ENCODE results near the gene TAGLN. TPM values are rescaled to one million over a fixed set of nuclear protein-coding genes. Genes with fewer than 3 reads are reported as not detected.

The TAGLN gene
- total and polyA plus RNA-seq, 2 of the 8 experiments (the other 6 are each of a cell fraction or from before 2014, with no cell fraction given), result 140 to 300 TPM

- no peak overlapping the region for H4K8ac ChIP-seq (ENCODE audit: extremely low read depth, insufficient read depth, low read length)
- H3K14ac ChIP-seq (ENCODE audit: insufficient read length), result no peak overlapping the region
- no peak overlapping the region for H3K4ac ChIP-seq (replicated peaks; ENCODE audit: insufficient read length, low read depth, low read length)
- no peak for DNase-seq (ENCODE audit: low read depth in 1 of 2, low spot score in 2 of 2)
- no peak overlapping the region for H2BK120ac ChIP-seq (replicated peaks; ENCODE audit: low read depth, low read length)
- H2BK5ac ChIP-seq (ENCODE audit: low read depth, low read length), result no peak overlapping the region
- no peak overlapping the region for H3K4me3 ChIP-seq (ENCODE audit: extremely low read depth in 1 of 4, insufficient read depth in 2 of 4, low read depth in 3 of 4, low read length in 4 of 4)
- ChIA-PET POLR2A (ENCODE audit: partially characterized antibody) (interaction anchor here (1.5 to 12.6 kb wide), 3 partner anchors 8 to 33 kb away, joined by 4 to 153 read pairs (median 14); partner anchors contain the start of gene TAGLN), CTCF (ENCODE audit: partially characterized antibody) (interaction anchor here (14.0 to 18.7 kb wide), 2 partner anchors 9 to 33 kb away, joined by 249 to 449 read pairs; partner anchors contain the start of genes PCSK7, RNF214 and TAGLN)
- H3K23me2 ChIP-seq (ENCODE audit: low read depth, low read length), result no peaks in the 10 kb centered on the region
- no peak for FAIRE-seq
- no peak overlapping the region for H2AFZ ChIP-seq (ENCODE audit: low read length)
- no peak overlapping the region for H3K18ac ChIP-seq (ENCODE audit: extremely low read depth, low read length)
- H2AK5ac ChIP-seq (ENCODE audit: low read depth, low read length), result no peak overlapping the region
- no peaks in the 10 kb centered on the region for H3K79me2 ChIP-seq (ENCODE audit: control insufficient read depth in 1 of 2, insufficient read depth in 2 of 2, low read length in 2 of 2)
- no peaks in the 10 kb centered on the region for H3K27me3 ChIP-seq (replicated peaks in 1 of 4; ENCODE audit: control insufficient read depth in 3 of 4, extremely low read depth in 1 of 4, insufficient read depth in 3 of 4, low read length in 3 of 4)
- no peak overlapping the region for H4K5ac ChIP-seq (ENCODE audit: insufficient read length, low read depth, low read length)
- no peak overlapping the region for H3K4me2 ChIP-seq (ENCODE audit: insufficient read depth in 1 of 2, low read depth in 2 of 2, low read length in 2 of 2)
- peaks cover 0 to 11% (median 1%) of the 10 kb centered on the region in 4 experiments; a peak in 3 of 8 replicates for H3K36me3 ChIP-seq (ENCODE audit: control insufficient read depth in 2 of 4, insufficient read depth in 4 of 4, low read length in 3 of 4)
- H4K20me1 ChIP-seq (replicated peaks in 1 of 2; ENCODE audit: control insufficient read depth in 1 of 2, insufficient read depth in 2 of 2, low read length in 2 of 2), result peaks cover 0 to 2% of the 10 kb centered on the region in 2 experiments
- H3K9me3 ChIP-seq (ENCODE audit: insufficient read depth in 2 of 2, low read depth in 1 of 2, low read length in 1 of 2), result no peaks in the 10 kb centered on the region
- H4K91ac ChIP-seq (replicated peaks; ENCODE audit: insufficient read length, low read length), result no peak overlapping the region
- no peak overlapping the region for H2BK20ac ChIP-seq (ENCODE audit: low read length)
- TF ChIP-seq MAX (IDR thresholded peaks at IDR 0.05) (no peak), JUND (IDR thresholded peaks at IDR 0.05; ENCODE audit: low read length) (no peak), MAFK (IDR thresholded peaks at IDR 0.05; ENCODE audit: low read depth, low read length) (no peak), SIRT6 (IDR thresholded peaks at IDR 0.05; ENCODE audit: low read length) (no peak), JUN (IDR thresholded peaks at IDR 0.05; ENCODE audit: low read depth, low read length) (no peak), PHF8 (conservative IDR thresholded peaks at IDR 0.05; ENCODE audit: low read depth, low read length) (no peak), POLR2AphosphoS5 (IDR thresholded peaks at IDR 0.05; ENCODE audit: low read depth, low read length) (no peak), SRF (IDR thresholded peaks at IDR 0.05; ENCODE audit: low read depth, low read length) (no peak), SP4 (IDR thresholded peaks at IDR 0.05; ENCODE audit: low read length) (no peak), POLR2A (IDR thresholded peaks at IDR 0.05; ENCODE audit: control extremely low read depth in 1 of 2, low read depth in 2 of 2, low read length in 2 of 2) (no peak), SP2 (IDR thresholded peaks at IDR 0.05; ENCODE audit: low read length) (no peak), CHD1 (IDR thresholded peaks at IDR 0.05; ENCODE audit: low read depth, low read length) (no peak)
- TF ChIP-seq, protein P1, sequence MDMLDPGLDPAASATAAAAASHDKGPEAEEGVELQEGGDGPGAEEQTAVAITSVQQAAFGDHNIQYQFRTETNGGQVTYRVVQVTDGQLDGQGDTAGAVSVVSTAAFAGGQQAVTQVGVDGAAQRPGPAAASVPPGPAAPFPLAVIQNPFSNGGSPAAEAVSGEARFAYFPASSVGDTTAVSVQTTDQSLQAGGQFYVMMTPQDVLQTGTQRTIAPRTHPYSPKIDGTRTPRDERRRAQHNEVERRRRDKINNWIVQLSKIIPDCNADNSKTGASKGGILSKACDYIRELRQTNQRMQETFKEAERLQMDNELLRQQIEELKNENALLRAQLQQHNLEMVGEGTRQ (IDR thresholded peaks at IDR 0.05; ENCODE audit: low read length), result no peak
- no peak overlapping the region for H3K27ac ChIP-seq (ENCODE audit: low read depth, low read length)
- H3K79me1 ChIP-seq (ENCODE audit: low read depth, low read length), result no peaks in the 10 kb centered on the region
- no peak overlapping the region for H3K23ac ChIP-seq (ENCODE audit: insufficient read length)
- no peak overlapping the region for H2BK15ac ChIP-seq (ENCODE audit: low read length)
- no peak overlapping the region for H3K56ac ChIP-seq (replicated peaks; ENCODE audit: insufficient read length, low read depth, low read length)
- WGBS, 2 experiments (ENCODE audit: extremely low coverage in 1 of 2, insufficient coverage in 1 of 2, insufficient read length in 1 of 2, insufficient replicate concordance in 2 of 2, low coverage in 1 of 2, low lambda C conversion rate in 2 of 2, missing lambda C conversion rate in 1 of 2), result 96% methylated on average over 22 of the region's 22 CpGs; no CpG with 5 or more reads in 1 of the 2 experiments
- H3K4me1 ChIP-seq (replicated peaks in 1 of 4; ENCODE audit: control insufficient read depth in 3 of 4, insufficient read depth in 4 of 4, low read length in 3 of 4), result no peaks in the 10 kb centered on the region
- H3K9ac ChIP-seq (replicated peaks in 1 of 4; ENCODE audit: extremely low read depth in 1 of 4, low read depth in 3 of 4, low read length in 3 of 4), result no peak overlapping the region
- no peak overlapping the region for H2BK12ac ChIP-seq (ENCODE audit: low read depth, low read length)
Observed at GRCh38 chr11:117189191-117189940, 9.8 kb upstream of the TAGLN start.
